ENCODE results near the gene SP3.

GRCh38 chr2:173896755-173897154, 68.4 kb downstream of the SP3 start:
- no peak for TF ChIP-seq POLR2AphosphoS5 (IDR thresholded peaks at IDR 0.05)
- no peak for TF ChIP-seq CTCF (IDR thresholded peaks at IDR 0.05)
- no peak for TF ChIP-seq POLR2A (IDR thresholded peaks at IDR 0.05)

All from transverse colon (tissue), 4 donors.